ENCODE results near the gene VSTM2L.

DNA sequence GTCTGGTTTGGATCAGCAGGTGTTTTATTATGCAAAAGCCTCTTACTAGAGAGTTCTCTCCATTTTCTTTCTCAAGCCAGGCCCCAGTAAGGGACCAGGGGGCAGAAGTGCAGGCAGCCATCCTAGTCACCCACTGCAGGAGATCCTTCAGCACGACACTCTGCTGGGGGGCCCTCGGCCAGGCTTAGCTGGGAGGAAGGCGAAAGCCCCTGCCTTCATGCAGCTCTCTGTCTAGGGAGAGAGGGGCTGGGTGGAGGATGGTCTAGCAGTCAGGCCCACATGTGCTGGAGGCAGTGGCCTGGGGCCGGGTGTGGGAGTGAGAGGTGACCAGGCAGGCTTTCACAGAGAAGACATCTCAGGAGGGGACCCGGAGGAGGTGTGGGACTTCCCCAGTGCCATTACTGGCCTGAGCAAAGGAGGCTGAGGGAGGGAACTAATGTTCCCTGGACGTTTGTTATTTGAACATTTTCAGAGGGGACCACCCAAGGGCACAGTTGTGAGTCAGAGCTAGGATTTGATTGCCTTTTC is 33.5 kb upstream of the VSTM2L start:
- TF ChIP-seq, protein P1, sequence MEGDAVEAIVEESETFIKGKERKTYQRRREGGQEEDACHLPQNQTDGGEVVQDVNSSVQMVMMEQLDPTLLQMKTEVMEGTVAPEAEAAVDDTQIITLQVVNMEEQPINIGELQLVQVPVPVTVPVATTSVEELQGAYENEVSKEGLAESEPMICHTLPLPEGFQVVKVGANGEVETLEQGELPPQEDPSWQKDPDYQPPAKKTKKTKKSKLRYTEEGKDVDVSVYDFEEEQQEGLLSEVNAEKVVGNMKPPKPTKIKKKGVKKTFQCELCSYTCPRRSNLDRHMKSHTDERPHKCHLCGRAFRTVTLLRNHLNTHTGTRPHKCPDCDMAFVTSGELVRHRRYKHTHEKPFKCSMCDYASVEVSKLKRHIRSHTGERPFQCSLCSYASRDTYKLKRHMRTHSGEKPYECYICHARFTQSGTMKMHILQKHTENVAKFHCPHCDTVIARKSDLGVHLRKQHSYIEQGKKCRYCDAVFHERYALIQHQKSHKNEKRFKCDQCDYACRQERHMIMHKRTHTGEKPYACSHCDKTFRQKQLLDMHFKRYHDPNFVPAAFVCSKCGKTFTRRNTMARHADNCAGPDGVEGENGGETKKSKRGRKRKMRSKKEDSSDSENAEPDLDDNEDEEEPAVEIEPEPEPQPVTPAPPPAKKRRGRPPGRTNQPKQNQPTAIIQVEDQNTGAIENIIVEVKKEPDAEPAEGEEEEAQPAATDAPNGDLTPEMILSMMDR (optimal IDR thresholded peaks at IDR 0.05 in 1 of 3, IDR thresholded peaks at IDR 0.05 in 1 of 3, conservative IDR thresholded peaks at IDR 0.05 in 1 of 3; ENCODE audit: extremely low read depth in 1 of 3, insufficient read depth in 2 of 3, low read length in 3 of 3), result no peak
- no peak for TF ChIP-seq EZH2 (IDR thresholded peaks at IDR 0.05; ENCODE audit: low read length)
